ENCODE data around the gene AHDC1.

GRCh38 chr1:27590917-27591508 lies 12.9 kb downstream of the AHDC1 start:
- TF ChIP-seq KLF16 (tag by site-specific recombination; IDR thresholded peaks at IDR 0.05) (no peak), TRIM28 (IDR thresholded peaks at IDR 0.05; ENCODE audit: borderline replicate concordance, low read length) (no peak), ZNF214 (tag by site-specific recombination; IDR thresholded peaks at IDR 0.05; ENCODE audit: borderline replicate concordance) (no peak), ZNF660 (tag by site-specific recombination; IDR thresholded peaks at IDR 0.05) (no peak), ZNF211 (tag by site-specific recombination; IDR thresholded peaks at IDR 0.05; ENCODE audit: low read depth) (no peak), TCF7L2 (IDR thresholded peaks at IDR 0.05; ENCODE audit: borderline replicate concordance, low read depth, low read length) (no peak), OSR2 (tag by site-specific recombination; IDR thresholded peaks at IDR 0.05) (no peak), YY1 (tag by site-specific recombination; IDR thresholded peaks at IDR 0.05) (no peak), ZNF777 (tag by site-specific recombination; IDR thresholded peaks at IDR 0.05; ENCODE audit: borderline replicate concordance) (no peak)
- TF ChIP-seq, protein P1, sequence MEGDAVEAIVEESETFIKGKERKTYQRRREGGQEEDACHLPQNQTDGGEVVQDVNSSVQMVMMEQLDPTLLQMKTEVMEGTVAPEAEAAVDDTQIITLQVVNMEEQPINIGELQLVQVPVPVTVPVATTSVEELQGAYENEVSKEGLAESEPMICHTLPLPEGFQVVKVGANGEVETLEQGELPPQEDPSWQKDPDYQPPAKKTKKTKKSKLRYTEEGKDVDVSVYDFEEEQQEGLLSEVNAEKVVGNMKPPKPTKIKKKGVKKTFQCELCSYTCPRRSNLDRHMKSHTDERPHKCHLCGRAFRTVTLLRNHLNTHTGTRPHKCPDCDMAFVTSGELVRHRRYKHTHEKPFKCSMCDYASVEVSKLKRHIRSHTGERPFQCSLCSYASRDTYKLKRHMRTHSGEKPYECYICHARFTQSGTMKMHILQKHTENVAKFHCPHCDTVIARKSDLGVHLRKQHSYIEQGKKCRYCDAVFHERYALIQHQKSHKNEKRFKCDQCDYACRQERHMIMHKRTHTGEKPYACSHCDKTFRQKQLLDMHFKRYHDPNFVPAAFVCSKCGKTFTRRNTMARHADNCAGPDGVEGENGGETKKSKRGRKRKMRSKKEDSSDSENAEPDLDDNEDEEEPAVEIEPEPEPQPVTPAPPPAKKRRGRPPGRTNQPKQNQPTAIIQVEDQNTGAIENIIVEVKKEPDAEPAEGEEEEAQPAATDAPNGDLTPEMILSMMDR (tag by site-specific recombination; IDR thresholded peaks at IDR 0.05) = no peak
